Adrenal gland (tissue), 5 donors: ENCODE results near the gene NOL8.

Experiments used
- CTCF ChIP-seq, 6 experiments: fragments of 450-650 bp in 4 of 6; fragments of 200-600 bp in 2 of 6; sonication (generic) in 1 of 6; IDR thresholded peaks; 1 replicate in 5 of 6; 2 replicates in 1 of 6; pipeline versions ENCODE4 v1.5.1 to v1.8.0; 2016 to 2021; ENCODE audit warnings: antibody characterized with exemption in 6 of 6, mild to moderate bottlenecking in 2 of 6, moderate library complexity in 1 of 6
- POLR2A ChIP-seq, 2 donors: fragments of 450-650 bp; IDR thresholded peaks; one replicate each; pipeline ENCODE4 v1.6.1; 2017; ENCODE audit warnings: antibody characterized with exemption in 2 of 2, mild to moderate bottlenecking in 2 of 2, moderate library complexity in 1 of 2
- donor health status: DM: no; HTN: no; CAD: no.

GRCh38 chr9:92297611-92298010 is 27.5 kb downstream of the NOL8 start:
- TF ChIP-seq CTCF (IDR thresholded peaks at IDR 0.05): no peak
- TF ChIP-seq POLR2A (IDR thresholded peaks at IDR 0.05): no peak
